GM18499 (cell line): ENCODE results near the gene SECISBP2L.
"Not testable (repeated sequence)": the region's sequence is repeated elsewhere in the genome, so short reads cannot be mapped to it uniquely, and the experiment has no call there.

Experiments
- ATAC-seq: cut with Tn5 transposase; IDR thresholded peaks from one replicate; pipeline ENCODE4 v1.9.1; 2021; ENCODE audit warnings: moderate number of reproducible peaks; ENCODE audit not compliant: insufficient read depth, unreplicated experiment

SECISBP2L gene

GRCh38 chr15:48999314-48999713, 46.9 kb downstream of the SECISBP2L start:
- no peak for ATAC-seq

- ATAC-seq: no peak
Observed at GRCh38 chr15:48996276-48996675, 50.0 kb downstream of the SECISBP2L start.

- no peak for ATAC-seq
Observed at GRCh38 chr15:48993380-48993779, 52.9 kb downstream of the SECISBP2L start.

GRCh38 chr15:48992545-48992944, 53.7 kb downstream of the SECISBP2L start:
- ATAC-seq: peak; percentile 97

- ATAC-seq: no peak
Observed at GRCh38 chr15:48992096-48992495, 54.1 kb downstream of the SECISBP2L start.

GRCh38 chr15:48989170-48989569, 57.1 kb downstream of the SECISBP2L start:
- ATAC-seq: no peak

GRCh38 chr15:48987142-48987541, 59.1 kb downstream of the SECISBP2L start:
- no peak for ATAC-seq

- ATAC-seq: no peak
Observed at GRCh38 chr15:48986240-48986639, 60.0 kb downstream of the SECISBP2L start.

GRCh38 chr15:48985516-48985915, 60.7 kb downstream of the SECISBP2L start:
- ATAC-seq: no peak

GRCh38 chr15:48984811-48985352, 61.4 kb downstream of the SECISBP2L start:
- no peak for ATAC-seq

- ATAC-seq: no peak
Observed at GRCh38 chr15:48984021-48984710, 62.1 kb downstream of the SECISBP2L start.

- no peak for ATAC-seq
Observed at GRCh38 chr15:48983300-48983699, 62.9 kb downstream of the SECISBP2L start.

GRCh38 chr15:48981941-48982340, 64.3 kb downstream of the SECISBP2L start:
- no peak for ATAC-seq

- no peak for ATAC-seq
Observed at GRCh38 chr15:48978638-48979037, 67.6 kb downstream of the SECISBP2L start.

- no peak for ATAC-seq
Observed at GRCh38 chr15:48976444-48977088, 69.7 kb downstream of the SECISBP2L start.

- no peak for ATAC-seq
Observed at GRCh38 chr15:48975472-48976419, 70.5 kb downstream of the SECISBP2L start.

- no peak for ATAC-seq
Observed at GRCh38 chr15:48974882-48975281, 71.4 kb downstream of the SECISBP2L start.

GRCh38 chr15:48972750-48973503, 73.3 kb downstream of the SECISBP2L start:
- ATAC-seq: no peak

- not testable (repeated sequence) for ATAC-seq
Observed at GRCh38 chr15:48970926-48971325, 75.3 kb downstream of the SECISBP2L start.

- no peak for ATAC-seq
Observed at GRCh38 chr15:48968066-48968465, 78.2 kb downstream of the SECISBP2L start.
